MCF 10A (cell line): ENCODE measurements around the gene PPM1F. TPM values are rescaled to one million over a fixed set of nuclear protein-coding genes. Genes with fewer than 3 reads are reported as not detected.
"Not testable (repeated sequence)": the region's sequence is repeated elsewhere in the genome, so short reads cannot be mapped to it uniquely, and the experiment has no call there.

ENCODE experiments used
- BruUV-seq: library from RNA; stranded (reverse); fragments of 400-500 nt; replicated peaks from 2 replicates; lab custom pipeline; 2021; lab: Mats Ljungman, UMichigan
- CTCF ChIA-PET: fragments of 300-600 bp; sonication (Branson Sonifier 250); formaldehyde crosslinking; extraction: SDS; loops from one replicate; lab custom pipeline; 2021; ENCODE audit warnings: antibody characterized with exemption, inconsistent platforms; lab: Yijun Ruan, JAX
- POLR2A ChIA-PET: fragments of 300-600, 350-650 bp; sonication (Branson Sonifier 250); formaldehyde crosslinking; extraction: SDS; loops from one replicate; lab custom pipeline; 2020; ENCODE audit warnings: antibody characterized with exemption, inconsistent platforms; lab: Yijun Ruan, JAX
- DNase-seq: peaks from one replicate; pipeline ENCODE4 v3.0.0-alpha.2; 2018; ENCODE audit not compliant: unreplicated experiment
- H3K27ac Mint-ChIP-seq: one replicate; pipeline ENCODE4 v1.8.0; 2022; ENCODE audit warnings: mild to moderate bottlenecking, low read depth, mixed read lengths; ENCODE audit not compliant: unreplicated experiment
- H3K27me3 Mint-ChIP-seq: one replicate; pipeline ENCODE4 v1.8.0; 2022; ENCODE audit warnings: mixed read lengths; ENCODE audit not compliant: insufficient read depth, unreplicated experiment
- H3K36me3 Mint-ChIP-seq: one replicate; pipeline ENCODE4 v1.8.0; 2022; ENCODE audit warnings: mild to moderate bottlenecking, moderate library complexity, mixed read lengths; ENCODE audit not compliant: insufficient read depth, unreplicated experiment
- H3K4me1 Mint-ChIP-seq: one replicate; pipeline ENCODE4 v1.8.0; 2022; ENCODE audit warnings: mixed read lengths; ENCODE audit not compliant: insufficient read depth, unreplicated experiment
- H3K4me3 Mint-ChIP-seq: one replicate; pipeline ENCODE4 v1.8.0; 2022; ENCODE audit warnings: mild to moderate bottlenecking, moderate library complexity, mixed read lengths; ENCODE audit not compliant: unreplicated experiment
- H3K9me3 Mint-ChIP-seq: one replicate; pipeline ENCODE4 v1.8.0; 2022; ENCODE audit warnings: mixed read lengths; ENCODE audit not compliant: unreplicated experiment
- CTCF ChIP-seq: fragments of 200-600 bp; IDR thresholded peaks from one replicate; pipeline ENCODE4 v1.8.0; 2022; ENCODE audit warnings: antibody characterized with exemption, mild to moderate bottlenecking; ENCODE audit not compliant: unreplicated experiment
- intact Hi-C: fragments of 100-400 bp; cut with micrococcal nuclease; formaldehyde crosslinking; loops from 2 replicates; pipeline ENCODE4 v1.14.1; 2022
- total RNA-seq: library from RNA; stranded (reverse); gene quantifications from 2 replicates; pipeline ENCODE4 v1.2.3, GENCODE V29; 2022

The PPM1F gene
- total RNA-seq, 1 experiment from 2014 or later, result 32.6 TPM

GRCh38 chr22:21894799-21895198, 57.8 kb downstream of the PPM1F start:
- Mint-ChIP-seq H3K36me3 (no peaks in the 10 kb centered on the region), H3K4me3 (no peak overlapping the region), H3K9me3 (no peaks in the 10 kb centered on the region), H3K27me3 (no peaks in the 10 kb centered on the region), H3K27ac (no peak overlapping the region), H3K4me1 (no peaks in the 10 kb centered on the region)
- POLR2A ChIA-PET, result no interaction called here
- CTCF ChIA-PET, result interaction anchor here (0.7 kb wide), 1 partner anchor 45 kb away, joined by 3 read pairs; no protein-coding TSS in a partner anchor
- no peak for TF ChIP-seq CTCF
- intact Hi-C loops, result no loop called here
- no peak for DNase-seq
- no TSS peak for BruUV-seq

GRCh38 chr22:21889251-21889990, 63.2 kb downstream of the PPM1F start:
- no peak overlapping the region for H3K4me3 Mint-ChIP-seq
- H3K27me3 Mint-ChIP-seq, result no peaks in the 10 kb centered on the region
- intact Hi-C loops, result no loop called here
- BruUV-seq, result no TSS peak
- no peak overlapping the region for H3K27ac Mint-ChIP-seq
- no peaks in the 10 kb centered on the region for H3K4me1 Mint-ChIP-seq
- no peak for TF ChIP-seq CTCF
- ChIA-PET POLR2A (no interaction called here), CTCF (interaction anchor here (0.7 kb wide), 1 partner anchor 118 kb away, joined by 3 read pairs; no protein-coding TSS in a partner anchor)
- no peaks in the 10 kb centered on the region for H3K36me3 Mint-ChIP-seq
- DNase-seq, result no peak
- H3K9me3 Mint-ChIP-seq, result no peaks in the 10 kb centered on the region

GRCh38 chr22:21887841-21888240, 64.8 kb downstream of the PPM1F start:
- H3K4me3 Mint-ChIP-seq, result no peak overlapping the region
- no peaks in the 10 kb centered on the region for H3K27me3 Mint-ChIP-seq
- intact Hi-C loops, result no loop called here
- BruUV-seq, result no TSS peak
- ChIA-PET POLR2A (no interaction called here), CTCF (interaction anchor here (0.6 to 1.4 kb wide), 2 partner anchors 12 to 22 kb away, joined by 3 to 4 read pairs; no protein-coding TSS in a partner anchor)
- no peak for DNase-seq
- H3K4me1 Mint-ChIP-seq, result no peaks in the 10 kb centered on the region
- H3K27ac Mint-ChIP-seq, result no peak overlapping the region
- H3K9me3 Mint-ChIP-seq, result no peaks in the 10 kb centered on the region
- no peak for TF ChIP-seq CTCF
- H3K36me3 Mint-ChIP-seq, result no peaks in the 10 kb centered on the region

GRCh38 chr22:21883930-21884329, 68.7 kb downstream of the PPM1F start:
- CTCF ChIA-PET, result not testable (repeated sequence)

GRCh38 chr22:21882754-21883333, 69.8 kb downstream of the PPM1F start:
- CTCF ChIA-PET, intact Hi-C loops, H3K4me1 Mint-ChIP-seq, POLR2A ChIA-PET, H3K27me3 Mint-ChIP-seq, H3K27ac Mint-ChIP-seq, H3K9me3 Mint-ChIP-seq, H3K4me3 Mint-ChIP-seq, DNase-seq, BruUV-seq, H3K36me3 Mint-ChIP-seq: not testable (repeated sequence)

More at GRCh38 chr22:21883930-21884329, 68.7 kb downstream of the PPM1F start:
- H3K27ac Mint-ChIP-seq, POLR2A ChIA-PET, BruUV-seq, H3K9me3 Mint-ChIP-seq, H3K27me3 Mint-ChIP-seq, H3K4me3 Mint-ChIP-seq, H3K36me3 Mint-ChIP-seq, DNase-seq, intact Hi-C loops, H3K4me1 Mint-ChIP-seq: not testable (repeated sequence)
